K562 (cell line): Measurements from ENCODE around the gene HPCAL1.

Source experiments
- ATF1 ChIP-seq, 2 experiments: fragments of 450-650 bp in 1 of 2; IDR thresholded peaks; 2 replicates each; pipeline ENCODE4 v1.6.1; 2016; ENCODE audit warnings: missing compliant biosample characterization in 1 of 2, missing genetic modification characterization in 1 of 2
- C11orf30 ChIP-seq: fragments of 450-650 bp; IDR thresholded peaks from 2 replicates; pipeline ENCODE4 v1.6.1; 2016; ENCODE audit warnings: low read depth, mild to moderate bottlenecking
- PML ChIP-seq: IDR thresholded peaks from 2 replicates; pipeline ENCODE4 v1.6.1; 2012; ENCODE audit warnings: low read length, inconsistent platforms
- TBP ChIP-seq: optimal IDR thresholded peaks from 2 replicates; pipeline ENCODE3; 2011; ENCODE audit warnings: low read depth, low read length, improper control_type of control experiment
- TF ChIP-seq, protein P1 (sequence below), 3 experiments: IDR thresholded peaks in 2 of 3; conservative IDR thresholded peaks in 1 of 3; 2 replicates each; pipeline ENCODE4 v1.5.1; 2011 to 2012; ENCODE audit warnings: low read length in 3 of 3, mild to moderate bottlenecking in 3 of 3, control low read depth in 2 of 3, improper control_type of control experiment in 1 of 3, inconsistent platforms in 1 of 3, low read depth in 1 of 3, mixed read lengths in 1 of 3, moderate library complexity in 1 of 3; ENCODE audit not compliant: insufficient read depth in 2 of 3
- TF ChIP-seq, protein P2 (sequence below), 2 experiments: IDR thresholded peaks; 2 replicates each; pipeline ENCODE4 v1.6.1; 2011; ENCODE audit warnings: borderline replicate concordance in 1 of 2, control low read depth in 1 of 2, low read depth in 1 of 2, low read length in 1 of 2, mild to moderate bottlenecking in 1 of 2, mixed read lengths in 1 of 2, moderate library complexity in 1 of 2; ENCODE audit not compliant: insufficient read depth in 1 of 2, insufficient read length in 1 of 2, poor library complexity in 1 of 2, severe bottlenecking in 1 of 2; ENCODE audit errors: extremely low read depth in 1 of 2
- TF ChIP-seq, protein P3 (sequence below): sonication (generic); formaldehyde crosslinking; IDR thresholded peaks from 2 replicates; pipeline ENCODE4 v1.8.1; 2022; ENCODE audit warnings: missing genetic modification reagents
- TF ChIP-seq, protein P4 (sequence below), 2 experiments: fragments of 450-650 bp; formaldehyde crosslinking in 1 of 2; IDR thresholded peaks; 2 replicates each; pipeline versions ENCODE4 v1.4.0 to v1.6.1; 2014 to 2020; ENCODE audit warnings: mild to moderate bottlenecking in 2 of 2, borderline replicate concordance in 1 of 2, low read depth in 1 of 2
- TF ChIP-seq, protein P5 (sequence below), 2 experiments: fragments of 450-650 bp; IDR thresholded peaks; 2 replicates each; pipeline ENCODE4 v1.6.1; 2018; ENCODE audit warnings: mild to moderate bottlenecking in 2 of 2, low read depth in 1 of 2; ENCODE audit not compliant: partially characterized antibody in 2 of 2

DNA sequence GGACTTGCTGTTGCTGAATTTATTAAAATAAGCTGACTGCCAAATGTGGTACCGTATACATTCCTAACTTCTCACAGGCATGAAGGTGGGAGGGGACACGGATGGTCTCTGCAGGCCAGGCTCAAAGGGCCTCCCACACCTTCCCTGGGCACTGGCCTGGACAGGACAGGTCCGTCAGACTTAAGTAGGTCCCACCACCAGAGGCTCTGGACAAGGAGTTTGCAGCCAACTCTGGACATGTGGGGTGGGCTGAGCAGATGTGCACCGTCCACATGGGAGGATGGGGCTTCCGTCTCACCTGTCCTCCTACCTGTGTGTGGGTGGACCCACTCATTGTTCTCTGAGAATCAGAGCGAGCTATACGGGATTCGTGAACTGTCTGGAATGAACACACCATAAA lies 137.3 kb downstream of the HPCAL1 start:
- TF ChIP-seq, protein P1, sequence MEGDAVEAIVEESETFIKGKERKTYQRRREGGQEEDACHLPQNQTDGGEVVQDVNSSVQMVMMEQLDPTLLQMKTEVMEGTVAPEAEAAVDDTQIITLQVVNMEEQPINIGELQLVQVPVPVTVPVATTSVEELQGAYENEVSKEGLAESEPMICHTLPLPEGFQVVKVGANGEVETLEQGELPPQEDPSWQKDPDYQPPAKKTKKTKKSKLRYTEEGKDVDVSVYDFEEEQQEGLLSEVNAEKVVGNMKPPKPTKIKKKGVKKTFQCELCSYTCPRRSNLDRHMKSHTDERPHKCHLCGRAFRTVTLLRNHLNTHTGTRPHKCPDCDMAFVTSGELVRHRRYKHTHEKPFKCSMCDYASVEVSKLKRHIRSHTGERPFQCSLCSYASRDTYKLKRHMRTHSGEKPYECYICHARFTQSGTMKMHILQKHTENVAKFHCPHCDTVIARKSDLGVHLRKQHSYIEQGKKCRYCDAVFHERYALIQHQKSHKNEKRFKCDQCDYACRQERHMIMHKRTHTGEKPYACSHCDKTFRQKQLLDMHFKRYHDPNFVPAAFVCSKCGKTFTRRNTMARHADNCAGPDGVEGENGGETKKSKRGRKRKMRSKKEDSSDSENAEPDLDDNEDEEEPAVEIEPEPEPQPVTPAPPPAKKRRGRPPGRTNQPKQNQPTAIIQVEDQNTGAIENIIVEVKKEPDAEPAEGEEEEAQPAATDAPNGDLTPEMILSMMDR (IDR thresholded peaks at IDR 0.05 in 2 of 3, conservative IDR thresholded peaks at IDR 0.05 in 1 of 3; ENCODE audit: insufficient read depth in 2 of 3, low read depth in 1 of 3, low read length in 3 of 3) = no peak
- TF ChIP-seq, protein P2, sequence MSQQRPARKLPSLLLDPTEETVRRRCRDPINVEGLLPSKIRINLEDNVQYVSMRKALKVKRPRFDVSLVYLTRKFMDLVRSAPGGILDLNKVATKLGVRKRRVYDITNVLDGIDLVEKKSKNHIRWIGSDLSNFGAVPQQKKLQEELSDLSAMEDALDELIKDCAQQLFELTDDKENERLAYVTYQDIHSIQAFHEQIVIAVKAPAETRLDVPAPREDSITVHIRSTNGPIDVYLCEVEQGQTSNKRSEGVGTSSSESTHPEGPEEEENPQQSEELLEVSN (IDR thresholded peaks at IDR 0.05; ENCODE audit: borderline replicate concordance in 1 of 2, extremely low read depth in 1 of 2, insufficient read depth in 1 of 2, insufficient read length in 1 of 2, low read depth in 1 of 2, low read length in 1 of 2, poor library complexity in 1 of 2, severe bottlenecking in 1 of 2) = no peak
- no peak; the same call in 1 of the 2 replicates for TF ChIP-seq PML
- no peak for TF ChIP-seq C11orf30
- no peak for TF ChIP-seq ATF1 (CRISPR knock-in tag; IDR thresholded peaks at IDR 0.05)
- TF ChIP-seq ATF1 (tag; IDR thresholded peaks at IDR 0.05) = no peak
- TF ChIP-seq, protein P3, sequence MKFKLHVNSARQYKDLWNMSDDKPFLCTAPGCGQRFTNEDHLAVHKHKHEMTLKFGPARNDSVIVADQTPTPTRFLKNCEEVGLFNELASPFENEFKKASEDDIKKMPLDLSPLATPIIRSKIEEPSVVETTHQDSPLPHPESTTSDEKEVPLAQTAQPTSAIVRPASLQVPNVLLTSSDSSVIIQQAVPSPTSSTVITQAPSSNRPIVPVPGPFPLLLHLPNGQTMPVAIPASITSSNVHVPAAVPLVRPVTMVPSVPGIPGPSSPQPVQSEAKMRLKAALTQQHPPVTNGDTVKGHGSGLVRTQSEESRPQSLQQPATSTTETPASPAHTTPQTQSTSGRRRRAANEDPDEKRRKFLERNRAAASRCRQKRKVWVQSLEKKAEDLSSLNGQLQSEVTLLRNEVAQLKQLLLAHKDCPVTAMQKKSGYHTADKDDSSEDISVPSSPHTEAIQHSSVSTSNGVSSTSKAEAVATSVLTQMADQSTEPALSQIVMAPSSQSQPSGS (CRISPR knock-in tag) = no peak
- TF ChIP-seq TBP = no peak
- TF ChIP-seq, protein P4, sequence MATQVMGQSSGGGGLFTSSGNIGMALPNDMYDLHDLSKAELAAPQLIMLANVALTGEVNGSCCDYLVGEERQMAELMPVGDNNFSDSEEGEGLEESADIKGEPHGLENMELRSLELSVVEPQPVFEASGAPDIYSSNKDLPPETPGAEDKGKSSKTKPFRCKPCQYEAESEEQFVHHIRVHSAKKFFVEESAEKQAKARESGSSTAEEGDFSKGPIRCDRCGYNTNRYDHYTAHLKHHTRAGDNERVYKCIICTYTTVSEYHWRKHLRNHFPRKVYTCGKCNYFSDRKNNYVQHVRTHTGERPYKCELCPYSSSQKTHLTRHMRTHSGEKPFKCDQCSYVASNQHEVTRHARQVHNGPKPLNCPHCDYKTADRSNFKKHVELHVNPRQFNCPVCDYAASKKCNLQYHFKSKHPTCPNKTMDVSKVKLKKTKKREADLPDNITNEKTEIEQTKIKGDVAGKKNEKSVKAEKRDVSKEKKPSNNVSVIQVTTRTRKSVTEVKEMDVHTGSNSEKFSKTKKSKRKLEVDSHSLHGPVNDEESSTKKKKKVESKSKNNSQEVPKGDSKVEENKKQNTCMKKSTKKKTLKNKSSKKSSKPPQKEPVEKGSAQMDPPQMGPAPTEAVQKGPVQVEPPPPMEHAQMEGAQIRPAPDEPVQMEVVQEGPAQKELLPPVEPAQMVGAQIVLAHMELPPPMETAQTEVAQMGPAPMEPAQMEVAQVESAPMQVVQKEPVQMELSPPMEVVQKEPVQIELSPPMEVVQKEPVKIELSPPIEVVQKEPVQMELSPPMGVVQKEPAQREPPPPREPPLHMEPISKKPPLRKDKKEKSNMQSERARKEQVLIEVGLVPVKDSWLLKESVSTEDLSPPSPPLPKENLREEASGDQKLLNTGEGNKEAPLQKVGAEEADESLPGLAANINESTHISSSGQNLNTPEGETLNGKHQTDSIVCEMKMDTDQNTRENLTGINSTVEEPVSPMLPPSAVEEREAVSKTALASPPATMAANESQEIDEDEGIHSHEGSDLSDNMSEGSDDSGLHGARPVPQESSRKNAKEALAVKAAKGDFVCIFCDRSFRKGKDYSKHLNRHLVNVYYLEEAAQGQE (IDR thresholded peaks at IDR 0.05; ENCODE audit: borderline replicate concordance) = no peak
- TF ChIP-seq, protein P4 (CRISPR knock-in tag; IDR thresholded peaks at IDR 0.05; ENCODE audit: low read depth) = no peak
- TF ChIP-seq, protein P5, sequence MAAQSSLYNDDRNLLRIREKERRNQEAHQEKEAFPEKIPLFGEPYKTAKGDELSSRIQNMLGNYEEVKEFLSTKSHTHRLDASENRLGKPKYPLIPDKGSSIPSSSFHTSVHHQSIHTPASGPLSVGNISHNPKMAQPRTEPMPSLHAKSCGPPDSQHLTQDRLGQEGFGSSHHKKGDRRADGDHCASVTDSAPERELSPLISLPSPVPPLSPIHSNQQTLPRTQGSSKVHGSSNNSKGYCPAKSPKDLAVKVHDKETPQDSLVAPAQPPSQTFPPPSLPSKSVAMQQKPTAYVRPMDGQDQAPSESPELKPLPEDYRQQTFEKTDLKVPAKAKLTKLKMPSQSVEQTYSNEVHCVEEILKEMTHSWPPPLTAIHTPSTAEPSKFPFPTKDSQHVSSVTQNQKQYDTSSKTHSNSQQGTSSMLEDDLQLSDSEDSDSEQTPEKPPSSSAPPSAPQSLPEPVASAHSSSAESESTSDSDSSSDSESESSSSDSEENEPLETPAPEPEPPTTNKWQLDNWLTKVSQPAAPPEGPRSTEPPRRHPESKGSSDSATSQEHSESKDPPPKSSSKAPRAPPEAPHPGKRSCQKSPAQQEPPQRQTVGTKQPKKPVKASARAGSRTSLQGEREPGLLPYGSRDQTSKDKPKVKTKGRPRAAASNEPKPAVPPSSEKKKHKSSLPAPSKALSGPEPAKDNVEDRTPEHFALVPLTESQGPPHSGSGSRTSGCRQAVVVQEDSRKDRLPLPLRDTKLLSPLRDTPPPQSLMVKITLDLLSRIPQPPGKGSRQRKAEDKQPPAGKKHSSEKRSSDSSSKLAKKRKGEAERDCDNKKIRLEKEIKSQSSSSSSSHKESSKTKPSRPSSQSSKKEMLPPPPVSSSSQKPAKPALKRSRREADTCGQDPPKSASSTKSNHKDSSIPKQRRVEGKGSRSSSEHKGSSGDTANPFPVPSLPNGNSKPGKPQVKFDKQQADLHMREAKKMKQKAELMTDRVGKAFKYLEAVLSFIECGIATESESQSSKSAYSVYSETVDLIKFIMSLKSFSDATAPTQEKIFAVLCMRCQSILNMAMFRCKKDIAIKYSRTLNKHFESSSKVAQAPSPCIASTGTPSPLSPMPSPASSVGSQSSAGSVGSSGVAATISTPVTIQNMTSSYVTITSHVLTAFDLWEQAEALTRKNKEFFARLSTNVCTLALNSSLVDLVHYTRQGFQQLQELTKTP (IDR thresholded peaks at IDR 0.05; ENCODE audit: low read depth in 1 of 2, partially characterized antibody in 2 of 2) = no peak
